NCI-H526 treated with DMSO at 0.1 percent for 48 hours (cell line): Measurements from ENCODE around the gene ARRDC4.

Source experiments
- DNase-seq: peaks from one replicate; lab custom pipeline; 2025; lab: John Stamatoyannopoulos, UW

ARRDC4 gene, protein sequence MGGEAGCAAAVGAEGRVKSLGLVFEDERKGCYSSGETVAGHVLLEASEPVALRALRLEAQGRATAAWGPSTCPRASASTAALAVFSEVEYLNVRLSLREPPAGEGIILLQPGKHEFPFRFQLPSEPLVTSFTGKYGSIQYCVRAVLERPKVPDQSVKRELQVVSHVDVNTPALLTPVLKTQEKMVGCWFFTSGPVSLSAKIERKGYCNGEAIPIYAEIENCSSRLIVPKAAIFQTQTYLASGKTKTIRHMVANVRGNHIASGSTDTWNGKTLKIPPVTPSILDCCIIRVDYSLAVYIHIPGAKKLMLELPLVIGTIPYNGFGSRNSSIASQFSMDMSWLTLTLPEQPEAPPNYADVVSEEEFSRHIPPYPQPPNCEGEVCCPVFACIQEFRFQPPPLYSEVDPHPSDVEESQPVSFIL

GRCh38 chr15:97960364-97961066 lies at the start of gene ARRDC4:
Gene ARRDC4 (plus strand): TSS chr15:97960703. CDS start chr15:97960862, 159 bp downstream.
- peak; percentile 98 for DNase-seq

DNA sequence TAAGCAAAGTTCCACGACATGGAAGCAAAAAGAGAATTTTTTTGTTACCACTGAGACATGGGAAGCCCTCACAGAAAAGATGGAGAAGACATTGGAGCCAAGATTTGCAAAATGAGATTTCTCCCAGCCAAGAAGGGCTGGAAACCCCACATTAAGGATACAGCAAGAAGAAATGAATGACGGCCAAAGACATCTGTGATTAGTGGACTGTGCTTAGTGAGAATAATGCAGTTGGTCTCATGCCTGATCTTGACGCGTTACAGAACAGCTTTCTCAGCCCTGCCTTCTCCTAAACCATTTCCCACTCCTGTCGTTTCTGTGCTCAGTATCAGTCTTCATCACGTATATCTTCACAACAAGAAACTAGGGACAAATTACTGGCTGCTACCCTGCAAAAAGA lies 45.8 kb upstream of the ARRDC4 start:
- DNase-seq, result no peak

GRCh38 chr15:97915261-97915660 lies 45.2 kb upstream of the ARRDC4 start:
- no peak for DNase-seq

GRCh38 chr15:97921296-97921865 lies 39.1 kb upstream of the ARRDC4 start:
- no peak for DNase-seq

DNA sequence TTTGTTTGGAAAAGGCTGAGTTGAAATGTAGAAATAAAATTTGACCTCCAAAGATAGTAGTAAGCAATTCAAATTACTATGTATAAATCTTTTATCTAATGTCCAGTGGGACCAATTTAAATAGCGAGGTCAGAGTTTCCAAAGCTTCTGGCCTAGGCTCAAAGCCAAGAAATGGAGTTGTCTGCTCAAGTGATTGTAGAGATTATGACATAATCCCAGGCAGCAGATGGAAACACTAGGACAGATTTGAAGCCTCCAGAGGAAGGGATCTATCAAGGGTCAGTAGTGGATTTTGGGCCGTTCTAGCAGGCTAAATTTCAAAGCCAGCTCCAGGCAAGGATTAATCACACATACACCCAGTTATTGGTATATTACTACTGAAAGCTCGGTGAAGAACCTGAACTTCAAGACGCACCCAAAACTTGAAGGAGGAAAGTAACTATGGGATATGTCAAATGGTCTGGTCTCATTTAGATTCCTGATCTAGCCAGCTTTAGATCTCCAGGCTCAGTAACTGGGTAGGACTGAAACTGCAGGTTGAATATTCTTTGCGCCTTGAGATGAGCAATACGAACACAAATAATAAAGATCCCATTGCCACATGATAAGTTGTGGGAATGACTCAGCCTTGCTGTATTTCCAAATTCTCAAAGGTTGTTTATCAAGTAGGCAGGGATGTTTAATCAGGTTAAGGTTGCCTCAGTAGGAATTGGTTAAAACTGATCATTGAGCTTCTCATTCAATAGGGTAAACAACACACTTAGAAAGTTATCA lies 30.9 kb upstream of the ARRDC4 start:
- no peak for DNase-seq

GRCh38 chr15:97930230-97930629 lies 30.3 kb upstream of the ARRDC4 start:
- DNase-seq, result no peak

DNA sequence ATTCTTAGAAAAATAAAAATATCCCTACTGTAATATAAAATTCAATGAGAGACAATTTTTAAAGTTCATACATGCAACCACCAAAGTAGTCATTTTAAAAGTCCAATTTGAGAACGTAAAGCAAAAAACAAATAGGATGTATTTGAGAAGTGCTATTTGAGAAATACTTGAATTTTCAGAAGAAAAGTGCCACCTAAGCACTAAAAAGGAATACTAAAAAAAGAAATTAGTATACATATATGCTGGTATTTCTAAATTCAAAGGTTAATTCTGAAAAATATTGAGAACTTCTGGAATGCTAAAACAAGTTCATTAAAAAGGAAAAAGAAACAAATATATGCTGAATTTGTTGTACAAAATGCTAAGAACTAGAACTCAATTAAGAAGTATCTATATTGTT lies 29.2 kb upstream of the ARRDC4 start:
- DNase-seq, result no peak

DNA sequence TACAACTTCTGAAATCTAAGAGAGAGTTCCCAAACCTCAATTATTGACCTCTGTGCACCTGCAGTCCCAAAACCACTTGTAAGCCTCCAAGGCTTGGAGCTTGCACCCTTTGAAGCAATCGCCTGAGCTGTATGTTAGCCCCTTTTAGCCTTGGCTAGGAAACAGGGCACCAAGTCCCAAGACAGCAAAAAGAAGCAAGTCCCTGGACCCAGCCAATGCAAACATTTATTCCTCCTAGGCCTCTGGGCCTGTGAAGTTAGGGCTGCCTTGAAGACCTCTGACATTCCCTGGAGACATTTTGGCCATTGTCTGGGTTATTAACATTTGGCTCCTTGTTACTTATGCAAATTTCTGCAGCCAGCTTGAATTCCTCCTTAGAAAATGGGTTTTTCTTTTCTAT lies 26.9 kb upstream of the ARRDC4 start:
- no peak for DNase-seq

DNA sequence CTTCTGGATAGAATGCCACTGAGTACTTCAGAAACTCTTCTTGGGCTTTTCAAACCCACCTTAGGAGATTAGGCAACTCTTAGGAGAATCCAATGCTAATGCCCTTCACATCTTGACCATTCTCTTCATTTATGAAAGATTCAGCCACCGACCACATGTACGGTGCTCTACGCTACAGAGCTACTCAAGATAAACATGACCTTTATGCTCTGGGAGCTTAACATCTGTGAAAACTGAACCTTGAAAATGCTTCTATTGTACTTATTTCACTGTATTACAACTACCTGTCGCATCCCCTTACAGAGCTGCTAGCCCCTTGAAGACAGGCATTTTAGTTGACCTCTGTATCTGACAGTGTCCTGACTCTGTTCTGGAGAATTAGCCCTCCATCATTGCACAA lies 19.5 kb upstream of the ARRDC4 start:
- DNase-seq, result no peak

- DNase-seq, result no peak
Measured at GRCh38 chr15:97941572-97941971, 18.9 kb upstream of the ARRDC4 start.

GRCh38 chr15:97944724-97945123 lies 15.8 kb upstream of the ARRDC4 start:
- no peak for DNase-seq

- no peak for DNase-seq
Measured at GRCh38 chr15:97947465-97948260, 12.8 kb upstream of the ARRDC4 start.

DNA sequence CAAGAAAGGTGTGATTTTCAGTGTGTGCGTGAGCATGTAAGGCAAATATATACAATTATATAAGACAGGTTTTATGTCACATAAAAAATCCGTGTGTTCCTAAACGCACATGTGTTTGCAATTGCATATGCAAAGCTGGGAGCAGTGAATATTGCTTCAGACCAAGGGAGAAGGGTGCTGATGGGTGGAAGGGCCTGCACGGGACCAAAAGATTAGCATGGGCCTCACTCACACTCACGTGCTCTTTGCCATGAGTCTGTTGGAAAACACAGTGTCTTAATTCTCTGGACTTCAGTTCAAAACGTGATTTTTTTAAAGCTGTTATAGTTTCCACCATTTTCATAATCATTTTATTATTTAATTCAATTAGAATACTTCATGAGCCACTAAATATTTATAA lies 7.2 kb upstream of the ARRDC4 start:
- no peak for DNase-seq

GRCh38 chr15:97953748-97954147 lies 6.8 kb upstream of the ARRDC4 start:
- DNase-seq, result no peak

DNA sequence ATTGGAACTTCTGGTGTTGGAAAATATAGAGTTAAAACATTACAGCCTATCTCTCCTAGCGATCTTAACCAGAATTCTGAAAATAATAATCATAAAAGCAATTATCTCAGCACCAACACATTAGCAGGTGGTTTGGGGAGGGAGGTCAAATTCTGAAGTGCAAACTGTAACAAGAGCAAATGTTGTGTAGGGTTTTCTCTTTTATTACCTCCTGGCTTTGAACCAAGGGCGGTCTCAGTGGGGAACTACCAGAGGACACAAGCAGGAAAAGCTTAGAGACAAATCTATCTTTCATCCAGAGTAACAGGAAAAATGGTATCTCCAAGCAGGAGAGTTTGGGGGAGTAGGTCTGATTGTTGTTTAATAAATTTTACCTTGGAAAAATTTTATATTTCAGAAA lies 5.5 kb upstream of the ARRDC4 start:
- DNase-seq, result no peak

GRCh38 chr15:97955529-97955928 lies 5.0 kb upstream of the ARRDC4 start:
- DNase-seq, result no peak

DNA sequence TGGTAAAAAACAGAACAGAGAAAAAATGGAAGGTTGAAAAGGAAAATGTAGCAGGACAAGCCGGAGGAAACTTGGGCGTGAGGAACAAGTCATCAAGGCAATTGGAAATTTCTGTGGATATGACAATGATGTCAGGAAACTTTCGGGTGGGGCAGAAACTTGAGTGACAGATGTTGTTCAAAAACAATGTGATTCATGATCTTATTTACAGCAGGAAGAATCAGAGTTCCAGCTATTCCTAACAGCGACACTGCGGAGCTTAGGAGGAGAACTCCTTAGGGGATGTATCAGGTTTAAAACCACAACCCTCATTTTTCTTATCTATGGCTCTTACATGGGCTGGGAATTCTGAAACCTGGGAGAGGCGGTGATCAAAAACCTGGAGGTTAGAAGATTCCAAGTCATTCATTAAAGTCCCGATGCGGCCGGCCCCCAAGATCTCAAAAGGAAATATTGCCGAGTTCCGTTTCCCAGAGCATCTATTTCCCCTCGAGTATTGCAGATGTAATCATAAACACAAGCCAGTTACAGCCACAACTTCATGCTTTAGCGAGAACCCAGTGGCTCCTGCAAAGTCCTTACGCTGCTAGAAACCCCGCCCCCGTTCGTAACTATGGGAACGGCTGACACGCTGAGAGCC lies 659 bp upstream of the ARRDC4 start:
- DNase-seq, result no peak

DNA sequence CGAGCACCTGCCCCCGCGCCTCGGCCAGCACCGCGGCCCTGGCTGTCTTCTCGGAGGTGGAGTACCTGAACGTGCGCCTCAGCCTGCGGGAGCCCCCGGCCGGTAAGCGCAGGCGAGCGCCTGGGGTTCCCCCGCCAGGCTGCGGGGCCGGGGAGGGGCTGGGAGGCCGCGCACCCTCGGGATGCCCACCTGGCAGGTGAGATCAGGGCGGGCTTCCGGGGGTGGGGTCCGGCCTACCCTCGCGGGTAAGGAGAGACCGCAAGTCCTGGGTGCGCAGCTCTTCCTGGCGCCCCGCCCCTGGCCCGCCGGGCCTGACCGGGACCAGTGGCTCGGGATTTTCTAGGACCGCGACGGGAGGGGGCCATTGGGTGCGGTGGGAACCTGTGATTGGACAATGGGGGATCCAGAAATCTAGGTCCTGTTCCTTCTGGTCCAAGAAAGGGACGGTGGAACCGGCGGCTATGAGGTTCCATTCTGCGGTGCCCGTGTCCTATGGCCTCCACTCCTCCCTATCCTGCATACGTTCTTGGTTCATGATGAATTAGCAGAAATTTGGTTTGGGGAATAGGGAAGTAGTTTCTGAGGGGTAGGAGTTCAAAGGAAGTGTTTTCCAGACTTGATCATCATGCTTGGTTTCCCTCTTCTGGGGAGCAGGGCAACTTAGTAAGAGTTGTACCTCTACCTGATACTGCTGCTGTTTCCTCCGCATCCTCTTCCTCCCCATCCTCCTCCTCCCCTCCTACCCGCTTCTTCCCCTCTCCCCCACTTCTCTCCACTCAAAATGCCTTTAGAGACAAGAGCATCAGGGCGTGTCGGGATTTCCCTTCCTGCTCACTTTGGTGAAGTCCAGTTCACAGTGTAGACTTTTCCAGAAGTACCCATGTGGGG lies 808 bp downstream of the ARRDC4 start:
- no peak for DNase-seq

- no peak for DNase-seq
Measured at GRCh38 chr15:97962263-97962662, 1.8 kb downstream of the ARRDC4 start.

DNA sequence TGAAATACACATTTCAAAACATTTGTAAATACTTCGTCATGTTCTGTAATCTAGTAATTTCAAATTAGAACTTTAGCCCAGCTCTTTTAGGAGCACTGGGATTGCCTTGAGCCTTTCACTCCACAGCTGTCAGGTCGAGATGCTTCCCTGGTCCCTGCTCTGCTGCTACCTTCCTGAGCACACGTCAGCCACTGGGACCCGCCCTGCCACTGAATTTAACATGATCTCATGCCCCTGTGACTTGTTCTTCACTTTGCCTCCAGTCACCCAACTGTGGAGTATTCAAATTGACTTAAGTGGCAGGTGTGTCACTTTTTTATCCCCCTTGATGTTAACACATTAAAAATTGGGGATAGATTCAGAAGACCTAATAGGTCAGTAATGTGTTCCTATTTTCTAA lies 3.3 kb downstream of the ARRDC4 start:
- DNase-seq, result no peak
